ENCODE results near the gene DCAF10. TPM values are rescaled to one million over a fixed set of nuclear protein-coding genes. Genes with fewer than 3 reads are reported as not detected.
"Not testable (repeated sequence)": the region's sequence is repeated elsewhere in the genome, so short reads cannot be mapped to it uniquely, and the experiment has no call there.

Gene DCAF10
- total RNA-seq, 1 donor from 2014 or later = 32.2 TPM

DNA sequence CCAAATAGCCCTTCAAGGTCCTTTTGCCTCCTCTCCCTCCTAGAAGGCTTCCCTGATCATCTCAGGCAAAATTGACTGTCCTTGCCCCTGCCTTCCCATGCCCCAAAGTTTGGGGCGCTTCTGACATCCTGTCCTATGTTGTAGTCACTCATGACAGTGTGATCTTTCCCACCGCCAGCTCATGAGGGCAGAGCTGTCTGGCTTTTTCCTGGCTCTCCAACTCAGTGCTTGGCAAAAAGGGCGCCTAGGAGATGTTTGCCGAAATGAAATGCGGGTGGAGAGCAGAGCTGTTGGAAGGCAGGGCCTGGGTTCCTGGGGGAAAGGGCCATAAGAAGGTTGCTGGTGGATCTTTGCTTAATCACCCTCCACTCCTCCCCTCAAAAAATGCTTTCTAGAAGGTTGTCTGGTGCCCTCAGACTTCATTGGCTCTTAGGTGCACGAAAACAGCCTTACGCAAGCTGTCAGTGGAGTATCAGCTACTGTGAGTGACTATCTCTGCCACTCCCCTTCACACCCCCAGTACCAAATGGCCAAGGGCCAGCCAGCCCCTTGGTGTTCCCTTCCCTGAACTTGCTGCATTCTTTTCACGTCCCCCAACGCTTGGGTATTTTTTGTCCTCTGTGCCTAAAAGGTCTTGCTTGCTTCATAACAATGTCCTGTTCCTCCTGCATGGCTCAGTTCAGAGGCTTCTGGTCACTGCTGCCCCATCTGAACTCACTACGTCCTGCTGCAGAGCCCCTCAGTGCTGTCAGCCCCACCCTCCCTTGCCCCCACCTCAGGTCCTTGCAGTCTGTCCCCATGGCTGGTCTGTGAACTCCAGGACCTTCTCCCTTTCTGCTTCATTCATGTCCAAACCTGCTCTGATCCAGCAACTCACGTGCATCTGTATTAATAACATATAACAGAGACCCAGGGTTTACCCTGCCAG lies 106.0 kb downstream of the DCAF10 start:
- Mint-ChIP-seq H3K4me1 (ENCODE audit: low read depth) (peaks cover 22% of the 10 kb centered on the region), H3K9me3 (ENCODE audit: low read depth) (no peaks in the 10 kb centered on the region), H3K4me3 (ENCODE audit: unreplicated experiment) (no peak overlapping the region), H3K27me3 (ENCODE audit: low read depth) (no peaks in the 10 kb centered on the region), H3K36me3 (ENCODE audit: low read depth) (no peaks in the 10 kb centered on the region), H3K27ac (ENCODE audit: unreplicated experiment) (no peak overlapping the region)
- DNase-seq (ENCODE audit: low spot score) = no peak
- TF ChIP-seq, protein P1, sequence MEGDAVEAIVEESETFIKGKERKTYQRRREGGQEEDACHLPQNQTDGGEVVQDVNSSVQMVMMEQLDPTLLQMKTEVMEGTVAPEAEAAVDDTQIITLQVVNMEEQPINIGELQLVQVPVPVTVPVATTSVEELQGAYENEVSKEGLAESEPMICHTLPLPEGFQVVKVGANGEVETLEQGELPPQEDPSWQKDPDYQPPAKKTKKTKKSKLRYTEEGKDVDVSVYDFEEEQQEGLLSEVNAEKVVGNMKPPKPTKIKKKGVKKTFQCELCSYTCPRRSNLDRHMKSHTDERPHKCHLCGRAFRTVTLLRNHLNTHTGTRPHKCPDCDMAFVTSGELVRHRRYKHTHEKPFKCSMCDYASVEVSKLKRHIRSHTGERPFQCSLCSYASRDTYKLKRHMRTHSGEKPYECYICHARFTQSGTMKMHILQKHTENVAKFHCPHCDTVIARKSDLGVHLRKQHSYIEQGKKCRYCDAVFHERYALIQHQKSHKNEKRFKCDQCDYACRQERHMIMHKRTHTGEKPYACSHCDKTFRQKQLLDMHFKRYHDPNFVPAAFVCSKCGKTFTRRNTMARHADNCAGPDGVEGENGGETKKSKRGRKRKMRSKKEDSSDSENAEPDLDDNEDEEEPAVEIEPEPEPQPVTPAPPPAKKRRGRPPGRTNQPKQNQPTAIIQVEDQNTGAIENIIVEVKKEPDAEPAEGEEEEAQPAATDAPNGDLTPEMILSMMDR (IDR thresholded peaks at IDR 0.05) = no peak

- H3K4me3 Mint-ChIP-seq (ENCODE audit: unreplicated experiment) = no peak overlapping the region
- no peak overlapping the region for H3K27ac Mint-ChIP-seq (ENCODE audit: unreplicated experiment)
- no peak for DNase-seq (ENCODE audit: low spot score)
- no peaks in the 10 kb centered on the region for H3K36me3 Mint-ChIP-seq (ENCODE audit: low read depth)
- H3K4me1 Mint-ChIP-seq (ENCODE audit: low read depth) = peaks cover 10% of the 10 kb centered on the region
- H3K9me3 Mint-ChIP-seq (ENCODE audit: low read depth) = no peaks in the 10 kb centered on the region
- no peaks in the 10 kb centered on the region for H3K27me3 Mint-ChIP-seq (ENCODE audit: low read depth)
- TF ChIP-seq, protein P1 (IDR thresholded peaks at IDR 0.05) = no peak
These were observed 107.7 kb downstream of the DCAF10 start for GRCh38 chr9:37908283-37908682.

GRCh38 chr9:37908698-37909186 lies 108.1 kb downstream of the DCAF10 start:
- H3K27ac Mint-ChIP-seq (ENCODE audit: unreplicated experiment) = no peak overlapping the region
- no peaks in the 10 kb centered on the region for H3K36me3 Mint-ChIP-seq (ENCODE audit: low read depth)
- no peak overlapping the region for H3K4me3 Mint-ChIP-seq (ENCODE audit: unreplicated experiment)
- no peak for DNase-seq (ENCODE audit: low spot score)
- H3K4me1 Mint-ChIP-seq (ENCODE audit: low read depth) = peaks cover 14% of the 10 kb centered on the region
- no peaks in the 10 kb centered on the region for H3K9me3 Mint-ChIP-seq (ENCODE audit: low read depth)
- no peaks in the 10 kb centered on the region for H3K27me3 Mint-ChIP-seq (ENCODE audit: low read depth)
- TF ChIP-seq, protein P1 (IDR thresholded peaks at IDR 0.05) = no peak

DNA sequence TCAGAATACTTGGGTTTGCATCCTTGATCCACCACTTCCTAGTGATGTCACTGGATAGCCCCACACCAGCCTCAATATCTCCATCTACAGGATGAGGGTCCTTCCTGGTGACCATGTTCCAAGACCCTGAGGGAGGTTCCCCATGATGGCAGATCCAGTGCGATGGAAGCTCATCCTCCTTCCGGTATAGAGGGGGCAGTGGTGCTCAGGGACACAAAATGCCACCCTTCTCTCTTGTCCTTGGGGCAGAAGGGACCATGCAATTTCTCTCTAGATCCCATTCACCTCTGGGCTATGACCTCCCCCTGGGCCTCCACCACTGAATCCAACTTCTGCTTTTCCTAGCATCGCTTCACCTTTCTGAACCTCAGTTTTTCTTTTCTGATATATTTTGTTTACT lies 108.7 kb downstream of the DCAF10 start:
- Mint-ChIP-seq H3K27ac (ENCODE audit: unreplicated experiment) (no peak overlapping the region), H3K4me3 (ENCODE audit: unreplicated experiment) (no peak overlapping the region), H3K9me3 (ENCODE audit: low read depth) (no peaks in the 10 kb centered on the region), H3K4me1 (ENCODE audit: low read depth) (peaks cover 19% of the 10 kb centered on the region), H3K36me3 (ENCODE audit: low read depth) (no peaks in the 10 kb centered on the region), H3K27me3 (ENCODE audit: low read depth) (no peaks in the 10 kb centered on the region)
- no peak for DNase-seq (ENCODE audit: low spot score)
- TF ChIP-seq, protein P1 (IDR thresholded peaks at IDR 0.05) = no peak

DNA sequence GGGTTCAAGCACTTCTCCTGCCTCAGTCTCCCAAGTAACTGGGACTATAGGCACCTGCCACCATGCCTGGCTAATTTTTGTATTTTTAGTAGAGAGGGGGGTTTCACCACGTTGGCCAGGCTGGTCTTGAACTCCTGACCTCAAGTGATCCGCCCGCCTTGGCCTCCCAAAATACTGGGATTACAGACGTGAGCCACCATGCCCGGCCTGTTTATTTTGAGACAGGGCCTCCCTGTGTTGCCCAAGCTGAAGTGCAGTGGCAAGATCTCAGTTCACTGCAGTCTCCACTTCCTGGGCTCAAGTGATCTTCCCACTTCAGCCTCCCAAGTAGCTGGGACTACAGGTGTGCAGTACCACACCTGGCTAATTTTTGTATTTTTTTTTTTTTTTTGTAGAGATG lies 109.2 kb downstream of the DCAF10 start:
- not testable (repeated sequence) for H3K4me3 Mint-ChIP-seq (ENCODE audit: unreplicated experiment); H3K9me3 Mint-ChIP-seq (ENCODE audit: low read depth); H3K27me3 Mint-ChIP-seq (ENCODE audit: low read depth); H3K27ac Mint-ChIP-seq (ENCODE audit: unreplicated experiment); H3K36me3 Mint-ChIP-seq (ENCODE audit: low read depth); DNase-seq (ENCODE audit: low spot score)
- peaks cover 15% of the 10 kb centered on the region for H3K4me1 Mint-ChIP-seq (ENCODE audit: low read depth)

Data from chondrocyte (in vitro differentiated cells).